ENCODE measurements around the gene BHMT2. TPM values are rescaled to one million over a fixed set of nuclear protein-coding genes. Genes with fewer than 3 reads are reported as not detected.

The BHMT2 gene
- total and polyA plus RNA-seq, 2 of the 4 experiments (the other 2 are of a cell fraction), result 0.36 to 0.60 TPM

- Histone ChIP-seq H4K20me1 (ENCODE audit: insufficient read depth, low read length) (no peaks in the 10 kb centered on the region), H3K4ac (ENCODE audit: low read depth, low read length) (no peak overlapping the region), H2BK120ac (ENCODE audit: low read depth, low read length) (no peak overlapping the region), H3K4me2 (ENCODE audit: low read depth, low read length) (no peak overlapping the region), H3K9ac (ENCODE audit: low read depth, low read length) (no peak overlapping the region), H3K27ac (ENCODE audit: insufficient read depth, low read length) (no peak overlapping the region), H2AFZ (replicated peaks; ENCODE audit: low read length, poor library complexity) (no peak overlapping the region), H4K91ac (ENCODE audit: insufficient read depth, low read depth, low read length) (no peak overlapping the region), H3K23ac (ENCODE audit: low read depth, low read length) (no peak overlapping the region), H3K4me1 (ENCODE audit: control insufficient read depth, insufficient read depth, low read length) (no peaks in the 10 kb centered on the region), H2BK20ac (ENCODE audit: low read depth, low read length) (no peak overlapping the region), H3K14ac (replicated peaks; ENCODE audit: low read depth, low read length) (no peak overlapping the region), H3K9me1 (ENCODE audit: insufficient read depth, low read length) (no peaks in the 10 kb centered on the region), H2AK5ac (ENCODE audit: low read depth, low read length) (no peak overlapping the region), H2BK15ac (ENCODE audit: low read depth, low read length) (no peak overlapping the region), H3K27me3 (ENCODE audit: control insufficient read depth, insufficient read depth, low read length) (peaks cover 14% of the 10 kb centered on the region; the same call in 1 of the 2 replicates), H3K56ac (ENCODE audit: extremely low read depth, insufficient read depth, low read length) (no peak overlapping the region), H3K18ac (ENCODE audit: low read depth, low read length) (no peak overlapping the region), H3K4me3 (ENCODE audit: insufficient read depth, low read depth, low read length) (no peak overlapping the region), H3K79me1 (ENCODE audit: low read depth in 1 of 2, low read length in 2 of 2) (no peaks in the 10 kb centered on the region), H3K9me3 (ENCODE audit: control insufficient read depth, insufficient read depth, low read length) (no peaks in the 10 kb centered on the region; the same call in 1 of the 2 replicates), H3K36me3 (ENCODE audit: control insufficient read depth, insufficient read depth, low read length) (no peaks in the 10 kb centered on the region), H2BK5ac (ENCODE audit: low read depth, low read length, poor library complexity, severe bottlenecking) (no peak overlapping the region), H2AK9ac (replicated peaks; ENCODE audit: low read depth, low read length, poor library complexity) (no peak overlapping the region), H4K8ac (ENCODE audit: low read depth in 2 of 2, low read length in 2 of 2) (no peak overlapping the region), H4K5ac (ENCODE audit: low read depth, low read length) (no peak overlapping the region)
- intact Hi-C loops (cut with micrococcal nuclease) (loop anchor here (5.0 kb wide), 1 partner anchor 70 kb away; the partner anchor contains the start of gene BHMT), in situ Hi-C loops (cut with MboI; ENCODE audit: low sequenced_read_pairs) (no loop called here), dilution Hi-C loops (cut with HindIII; ENCODE audit: low sequenced_read_pairs, unreplicated experiment) (no loop called here)
- POLR2A ChIA-PET (ENCODE audit: unreplicated experiment), result no interaction called here
- 13% methylated on average over 1 of the region's 3 CpGs; no CpG with 5 or more reads in 1 of the 2 experiments for WGBS, 2 experiments (ENCODE audit: extremely low coverage in 2 of 2, insufficient read length in 1 of 2)
- no TSS peak for BruUV-seq (replicated peaks)
- TF ChIP-seq MAFK (IDR thresholded peaks at IDR 0.05; ENCODE audit: low read depth, low read length), result peak; percentile 50; the same call in 1 of the 2 replicates
- no peak for TF ChIP-seq MXI1 (IDR thresholded peaks at IDR 0.05; ENCODE audit: borderline replicate concordance, low read depth, low read length)
- TF ChIP-seq FOS (IDR thresholded peaks at IDR 0.05; ENCODE audit: low read depth, low read length), result no peak
- CTCF ChIA-PET, result no interaction called here
- no peak for DNase-seq
- ATAC-seq (ENCODE audit: low read depth), result no peak
These were observed 27.4 kb upstream of the BHMT2 start for GRCh38 chr5:79042188-79042587.

All from IMR-90 (cell line).